Suprapubic skin (tissue), 4 donors: Measurements from ENCODE around the gene BGN. TPM values are rescaled to one million over a fixed set of nuclear protein-coding genes. Genes with fewer than 3 reads are reported as not detected.

Experiments used
- DNase-seq, 2 donors: peaks; one replicate each; pipeline ENCODE4 v3.0.0-alpha.2; 2019; ENCODE audit warnings: low spot score in 2 of 2
- H3K27ac ChIP-seq: fragments of 200-600 bp; sonication (generic); one replicate; pipeline ENCODE4 v1.5.1; 2019
- H3K27me3 ChIP-seq: fragments of 200-600 bp; sonication (generic); one replicate; pipeline ENCODE4 v1.5.1; 2019
- H3K36me3 ChIP-seq: fragments of 200-600 bp; sonication (generic); one replicate; pipeline ENCODE4 v1.5.1; 2019
- H3K4me1 ChIP-seq: fragments of 200-600 bp; sonication (generic); one replicate; pipeline ENCODE4 v1.5.1; 2019
- H3K4me3 ChIP-seq: fragments of 200-600 bp; sonication (generic); one replicate; pipeline ENCODE4 v1.5.1; 2019; ENCODE audit warnings: mild to moderate bottlenecking
- H3K9me3 ChIP-seq: fragments of 200-600 bp; sonication (generic); one replicate; pipeline ENCODE4 v1.5.1; 2019
- EP300 ChIP-seq: sonication (generic); formaldehyde crosslinking; IDR thresholded peaks from one replicate; pipeline ENCODE4 v1.6.1; 2017; ENCODE audit warnings: antibody characterized with exemption
- POLR2A ChIP-seq, 2 donors: fragments of 450-650 bp; IDR thresholded peaks; one replicate each; pipeline ENCODE4 v1.6.1; 2017; ENCODE audit warnings: antibody characterized with exemption in 2 of 2, mild to moderate bottlenecking in 2 of 2, moderate library complexity in 2 of 2
- POLR2AphosphoS5 ChIP-seq, 3 donors: sonication (generic); formaldehyde crosslinking; IDR thresholded peaks; one replicate each; pipeline ENCODE4 v1.6.1; 2017; ENCODE audit warnings: antibody characterized with exemption in 3 of 3
- WGBS: methylation state at CpG from one replicate; pipeline ENCODE4 v1.1.5; 2018; 5-methylcytosine and 5-hydroxymethylcytosine counted together
- total RNA-seq, 4 donors: library from RNA; depleted of rRNA; stranded (reverse); fragments of >200 nt; gene quantifications; one replicate each; pipeline ENCODE4 v1.1.0, GENCODE V29; 2016
- TF ChIP-seq, protein P1 (sequence below), 2 donors: fragments of 200-600 bp in 1 of 2; fragments of 450-650 bp in 1 of 2; sonication (generic) in 1 of 2; IDR thresholded peaks; one replicate each; pipeline ENCODE4 v1.5.1; 2016 to 2019; ENCODE audit warnings: antibody characterized with exemption in 2 of 2, mild to moderate bottlenecking in 1 of 2, moderate library complexity in 1 of 2

The BGN gene
- total RNA-seq, 4 donors from 2014 or later: 24.9 to 108 (median 67.3) TPM

- H3K36me3 ChIP-seq: no peaks in the 10 kb centered on the region
- H3K27ac ChIP-seq: no peak overlapping the region
- H3K27me3 ChIP-seq: peaks cover 11% of the 10 kb centered on the region
- no peaks in the 10 kb centered on the region for H3K9me3 ChIP-seq
- H3K4me3 ChIP-seq: no peak overlapping the region
- H3K4me1 ChIP-seq: no peaks in the 10 kb centered on the region
- 73% methylated on average over 3 of the region's 3 CpGs for WGBS
- TF ChIP-seq EP300: no peak
- no peak for TF ChIP-seq POLR2AphosphoS5 (IDR thresholded peaks at IDR 0.05)
- TF ChIP-seq, protein P1, sequence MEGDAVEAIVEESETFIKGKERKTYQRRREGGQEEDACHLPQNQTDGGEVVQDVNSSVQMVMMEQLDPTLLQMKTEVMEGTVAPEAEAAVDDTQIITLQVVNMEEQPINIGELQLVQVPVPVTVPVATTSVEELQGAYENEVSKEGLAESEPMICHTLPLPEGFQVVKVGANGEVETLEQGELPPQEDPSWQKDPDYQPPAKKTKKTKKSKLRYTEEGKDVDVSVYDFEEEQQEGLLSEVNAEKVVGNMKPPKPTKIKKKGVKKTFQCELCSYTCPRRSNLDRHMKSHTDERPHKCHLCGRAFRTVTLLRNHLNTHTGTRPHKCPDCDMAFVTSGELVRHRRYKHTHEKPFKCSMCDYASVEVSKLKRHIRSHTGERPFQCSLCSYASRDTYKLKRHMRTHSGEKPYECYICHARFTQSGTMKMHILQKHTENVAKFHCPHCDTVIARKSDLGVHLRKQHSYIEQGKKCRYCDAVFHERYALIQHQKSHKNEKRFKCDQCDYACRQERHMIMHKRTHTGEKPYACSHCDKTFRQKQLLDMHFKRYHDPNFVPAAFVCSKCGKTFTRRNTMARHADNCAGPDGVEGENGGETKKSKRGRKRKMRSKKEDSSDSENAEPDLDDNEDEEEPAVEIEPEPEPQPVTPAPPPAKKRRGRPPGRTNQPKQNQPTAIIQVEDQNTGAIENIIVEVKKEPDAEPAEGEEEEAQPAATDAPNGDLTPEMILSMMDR (IDR thresholded peaks at IDR 0.05): no peak
- no peak for TF ChIP-seq POLR2A (IDR thresholded peaks at IDR 0.05)
- no peak for DNase-seq
Observed at GRCh38 chrX:153512501-153512893, 17.7 kb downstream of the BGN start.

- Histone ChIP-seq H3K27ac (no peak overlapping the region), H3K4me3 (no peak overlapping the region), H3K36me3 (no peaks in the 10 kb centered on the region), H3K4me1 (peaks cover 4% of the 10 kb centered on the region), H3K27me3 (peaks cover 18% of the 10 kb centered on the region), H3K9me3 (no peaks in the 10 kb centered on the region)
- DNase-seq: no peak
- no peak for TF ChIP-seq POLR2A (IDR thresholded peaks at IDR 0.05)
- TF ChIP-seq, protein P1 (IDR thresholded peaks at IDR 0.05): no peak
- no peak for TF ChIP-seq EP300
- no peak for TF ChIP-seq POLR2AphosphoS5 (IDR thresholded peaks at IDR 0.05)
- WGBS: 75% methylated on average over 5 of the region's 5 CpGs
Observed at GRCh38 chrX:153513265-153513664, 18.5 kb downstream of the BGN start.

DNA sequence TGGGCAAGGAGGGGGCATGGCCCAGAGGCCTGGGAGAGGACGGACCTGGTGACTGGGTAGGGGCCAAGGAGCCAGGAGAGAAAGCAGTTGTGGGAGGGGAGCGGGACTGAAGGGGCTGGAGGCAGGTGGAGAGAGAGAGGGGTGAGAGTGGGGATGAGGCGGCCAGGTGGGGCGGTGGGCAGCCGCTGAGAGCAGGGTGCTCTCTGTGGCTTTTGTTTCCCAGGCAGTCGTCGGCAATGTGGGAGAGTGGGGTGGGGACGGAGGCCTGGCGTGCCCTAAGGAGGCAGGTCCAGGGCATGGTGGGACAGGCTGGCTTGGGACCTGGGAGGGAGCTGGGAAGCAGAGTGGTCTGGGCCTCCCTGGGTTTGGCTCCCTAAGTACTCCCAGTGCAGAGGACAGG is 19.5 kb downstream of the BGN start:
- Histone ChIP-seq H3K4me3 (no peak overlapping the region), H3K27me3 (peaks cover 28% of the 10 kb centered on the region), H3K9me3 (no peaks in the 10 kb centered on the region), H3K27ac (no peak overlapping the region), H3K4me1 (peaks cover 5% of the 10 kb centered on the region), H3K36me3 (no peaks in the 10 kb centered on the region)
- no peak for DNase-seq
- TF ChIP-seq POLR2AphosphoS5 (IDR thresholded peaks at IDR 0.05): no peak
- TF ChIP-seq POLR2A (IDR thresholded peaks at IDR 0.05): no peak
- TF ChIP-seq EP300: no peak
- TF ChIP-seq, protein P1 (IDR thresholded peaks at IDR 0.05): no peak
- WGBS: 72% methylated on average over 9 of the region's 9 CpGs

GRCh38 chrX:153515435-153515834 is 20.7 kb downstream of the BGN start:
- peaks cover 5% of the 10 kb centered on the region for H3K4me1 ChIP-seq
- no peak overlapping the region for H3K4me3 ChIP-seq
- no peak overlapping the region for H3K27ac ChIP-seq
- TF ChIP-seq POLR2A (IDR thresholded peaks at IDR 0.05) (no peak), POLR2AphosphoS5 (IDR thresholded peaks at IDR 0.05) (no peak), EP300 (no peak)
- TF ChIP-seq, protein P1 (IDR thresholded peaks at IDR 0.05): no peak
- WGBS: 52% methylated on average over 7 of the region's 8 CpGs
- peaks cover 38% of the 10 kb centered on the region for H3K27me3 ChIP-seq
- no peaks in the 10 kb centered on the region for H3K9me3 ChIP-seq
- DNase-seq: no peak
- no peaks in the 10 kb centered on the region for H3K36me3 ChIP-seq

DNA sequence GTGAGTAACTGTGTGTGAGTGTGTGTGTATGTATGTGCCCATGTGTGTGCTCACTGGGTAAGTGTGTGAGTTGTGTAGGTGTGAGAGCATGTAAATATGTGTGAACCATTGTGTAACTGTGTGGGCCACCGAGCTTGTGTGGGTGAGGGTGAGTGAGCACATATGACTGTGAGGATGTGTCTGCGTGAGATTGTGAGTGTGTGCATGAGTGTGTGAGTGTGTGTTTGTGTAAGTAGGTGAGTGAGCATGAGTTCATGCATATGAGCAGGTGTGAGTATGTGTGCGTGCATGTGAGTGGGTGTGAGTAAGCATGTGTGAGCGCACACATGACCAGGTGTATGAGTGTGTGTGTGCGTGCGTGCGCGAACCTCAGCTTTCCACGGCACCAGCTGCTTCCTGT is 21.3 kb downstream of the BGN start:
- Histone ChIP-seq H3K36me3 (no peaks in the 10 kb centered on the region), H3K9me3 (no peaks in the 10 kb centered on the region), H3K27ac (no peak overlapping the region), H3K27me3 (peaks cover 38% of the 10 kb centered on the region), H3K4me1 (peaks cover 6% of the 10 kb centered on the region), H3K4me3 (no peak overlapping the region)
- TF ChIP-seq POLR2A (IDR thresholded peaks at IDR 0.05) (no peak), EP300 (no peak), POLR2AphosphoS5 (IDR thresholded peaks at IDR 0.05) (no peak)
- TF ChIP-seq, protein P1 (IDR thresholded peaks at IDR 0.05): no peak
- no peak for DNase-seq
- WGBS: 74% methylated on average over 9 of the region's 9 CpGs
